Measurements from ENCODE around the gene SVOP.

The SVOP gene

DNA sequence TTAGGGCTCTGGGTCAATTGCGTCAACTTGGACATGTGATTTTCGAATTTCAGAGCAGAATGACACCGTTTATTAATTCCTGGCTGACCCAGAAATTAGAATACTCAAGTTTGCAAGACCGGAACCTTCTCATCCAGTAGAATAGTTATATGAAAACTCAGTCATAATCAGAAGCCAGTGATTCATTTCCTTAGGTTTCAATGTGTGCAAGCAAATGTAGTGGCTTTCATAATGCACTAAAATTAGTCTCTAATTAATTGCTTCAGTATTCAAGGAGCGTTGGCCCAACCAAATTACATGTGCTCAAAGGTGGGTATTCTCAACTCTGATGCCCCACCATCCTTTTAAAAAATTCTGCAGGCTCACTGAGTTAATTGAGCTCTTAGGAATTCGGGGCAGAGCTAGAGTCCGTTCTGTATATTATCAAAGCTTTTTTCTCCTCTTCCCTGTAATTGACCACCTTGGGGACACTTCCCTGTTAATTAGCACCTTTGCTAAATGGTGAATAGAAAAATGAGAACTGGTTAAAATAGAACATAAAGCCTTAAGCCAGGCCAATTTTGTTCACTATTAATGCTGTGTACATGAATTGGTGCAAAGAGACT lies 85.6 kb downstream of the SVOP start:
- no peak for DNase-seq (ENCODE audit: low read depth)

DNA sequence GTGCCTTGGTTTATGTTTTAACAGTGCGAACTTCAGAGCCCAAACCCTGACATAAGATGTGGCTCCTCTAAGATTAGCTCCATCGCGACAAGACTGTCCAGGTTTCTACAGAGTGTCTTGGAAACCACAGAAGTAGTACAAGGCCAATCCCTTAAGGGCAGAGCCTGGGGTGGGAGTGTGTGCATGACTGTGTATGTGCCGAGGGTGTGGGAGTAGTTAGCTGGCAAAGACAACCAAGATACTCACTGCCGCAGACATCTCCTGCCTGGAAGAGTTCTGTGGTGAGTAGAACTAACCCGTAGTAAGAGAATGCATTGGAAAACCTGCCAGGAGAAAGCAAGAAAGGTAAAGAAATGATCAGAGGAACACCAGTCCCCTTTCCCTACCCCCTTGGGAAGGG lies 86.9 kb downstream of the SVOP start:
- no peak for DNase-seq (ENCODE audit: low read depth)

DNA sequence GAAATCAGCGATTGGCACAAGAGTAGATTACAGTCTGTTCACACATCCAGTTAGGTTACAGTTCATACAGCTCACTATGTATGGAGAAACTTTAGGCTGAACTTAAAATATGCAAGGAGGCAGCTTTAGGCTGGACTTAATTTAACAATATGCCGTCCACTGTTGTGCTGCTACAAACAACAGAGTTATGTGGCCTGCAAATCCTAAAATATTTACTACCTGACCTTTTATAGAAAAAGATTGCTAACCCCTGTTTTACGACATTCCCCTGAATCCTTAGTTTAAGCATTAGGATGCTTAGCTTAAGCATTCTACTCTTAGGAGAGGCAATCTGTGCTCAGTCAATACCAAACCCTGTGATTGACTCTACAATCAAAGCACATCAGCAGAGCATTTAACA lies 90.1 kb downstream of the SVOP start:
- DNase-seq (ENCODE audit: low read depth) = no peak

DNA sequence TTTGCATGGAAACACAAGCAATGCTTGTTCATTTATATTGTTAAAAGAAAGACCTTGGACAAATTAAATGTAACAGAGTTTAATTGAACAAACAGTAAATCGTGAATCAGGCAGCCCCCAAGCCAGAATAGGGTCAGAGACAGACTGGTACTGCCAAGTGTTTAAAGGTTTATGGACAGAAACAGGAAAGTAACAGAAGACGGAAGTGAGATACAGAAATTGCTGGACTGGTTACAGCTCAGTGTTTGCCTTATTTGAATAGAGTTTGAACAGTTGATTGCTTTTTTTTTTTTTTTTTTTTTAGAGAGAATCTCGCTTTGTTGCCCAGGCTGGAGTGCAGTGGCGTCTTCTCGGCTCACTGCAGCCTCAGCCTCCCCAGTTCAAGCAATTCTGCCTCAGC lies 90.7 kb downstream of the SVOP start:
- DNase-seq (ENCODE audit: low read depth) = no peak

DNA sequence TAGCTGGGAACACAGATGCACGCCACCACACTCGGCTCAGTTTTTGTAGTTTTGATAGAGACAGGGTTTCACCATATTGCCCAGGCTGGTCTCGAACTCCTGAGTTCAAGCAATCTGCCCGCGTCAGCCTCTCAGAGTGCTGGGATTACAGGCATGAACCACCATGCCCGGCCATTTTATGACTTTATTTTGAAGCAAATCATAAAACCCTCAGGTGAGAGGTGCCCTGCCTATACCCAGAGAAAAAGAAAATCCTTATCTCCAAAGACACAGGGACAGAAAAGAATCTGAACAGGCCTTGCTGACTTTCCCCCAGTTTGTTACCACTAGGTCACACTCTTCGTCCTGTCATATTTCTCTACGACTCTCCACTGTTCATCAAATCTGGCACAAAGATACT lies 92.2 kb downstream of the SVOP start:
- DNase-seq (ENCODE audit: low read depth) = no peak

DNA sequence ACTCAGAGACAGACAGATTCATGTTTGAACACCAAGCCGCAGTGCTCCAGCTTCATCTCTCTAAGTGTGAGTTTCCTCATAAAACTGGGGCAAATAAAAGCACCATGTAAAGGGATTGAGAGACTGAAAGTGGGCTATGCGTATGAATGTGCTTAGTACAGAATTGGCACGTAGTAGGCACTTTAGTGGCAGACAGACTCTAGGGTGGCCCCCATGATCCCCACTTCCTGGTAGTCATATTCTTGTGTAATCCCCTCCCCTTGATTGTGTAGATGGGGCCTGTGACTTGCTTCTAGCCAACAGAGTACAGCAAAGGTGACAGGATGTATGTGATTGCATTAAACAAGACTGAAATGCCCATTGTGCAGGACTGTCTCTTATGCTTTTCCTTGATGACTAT lies 98.0 kb downstream of the SVOP start:
- DNase-seq (ENCODE audit: low read depth) = no peak

DNA sequence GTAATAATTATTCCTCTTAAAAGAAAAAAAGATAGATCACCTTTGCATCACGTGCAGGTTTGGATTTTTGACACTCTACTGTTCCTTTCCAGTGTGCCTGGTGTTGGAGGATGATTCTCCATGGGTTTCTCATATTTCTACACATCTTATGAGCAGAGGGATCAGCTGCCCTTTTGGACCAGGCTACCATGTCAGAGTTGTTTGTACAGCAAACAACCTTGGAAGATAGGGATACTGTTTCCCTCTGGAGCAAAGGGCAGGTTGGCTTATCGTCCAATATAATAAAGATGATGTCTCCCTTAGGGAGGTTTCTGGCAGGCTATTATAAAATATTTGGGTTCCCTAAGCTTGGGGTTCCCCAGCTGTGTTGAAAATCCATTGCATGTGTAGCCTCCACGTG lies 98.9 kb downstream of the SVOP start:
- no peak for DNase-seq (ENCODE audit: low read depth)

DNA sequence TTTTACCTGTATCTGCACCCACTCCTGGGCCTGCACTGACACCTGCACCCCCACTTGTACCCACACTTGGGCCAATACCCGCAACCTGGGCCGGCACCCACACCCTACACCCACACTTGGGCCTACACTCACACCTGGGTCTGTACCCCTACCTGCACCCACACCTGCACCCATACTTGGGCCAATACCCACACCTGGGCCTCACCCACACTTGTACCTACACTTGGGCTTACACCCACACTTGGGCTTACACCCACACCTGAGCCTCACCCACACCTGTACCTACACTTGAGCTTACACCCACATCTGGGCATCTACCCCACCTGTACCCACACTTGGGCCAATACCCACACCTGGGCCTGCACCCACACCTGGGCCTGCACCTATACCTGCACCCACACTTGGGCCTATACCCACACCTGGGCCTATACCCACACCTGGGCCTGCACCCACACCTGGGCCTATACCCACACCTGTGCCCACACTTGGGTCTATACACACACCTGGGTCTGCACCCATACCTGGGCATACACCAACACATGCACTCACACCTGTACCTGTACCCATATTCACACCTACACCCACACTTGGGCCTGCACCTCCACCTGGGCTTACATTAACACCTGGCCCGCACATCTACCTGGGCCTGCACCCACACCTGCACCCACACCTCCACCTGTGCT lies 101.8 kb downstream of the SVOP start:
- no peak for DNase-seq (ENCODE audit: low read depth)

DNA sequence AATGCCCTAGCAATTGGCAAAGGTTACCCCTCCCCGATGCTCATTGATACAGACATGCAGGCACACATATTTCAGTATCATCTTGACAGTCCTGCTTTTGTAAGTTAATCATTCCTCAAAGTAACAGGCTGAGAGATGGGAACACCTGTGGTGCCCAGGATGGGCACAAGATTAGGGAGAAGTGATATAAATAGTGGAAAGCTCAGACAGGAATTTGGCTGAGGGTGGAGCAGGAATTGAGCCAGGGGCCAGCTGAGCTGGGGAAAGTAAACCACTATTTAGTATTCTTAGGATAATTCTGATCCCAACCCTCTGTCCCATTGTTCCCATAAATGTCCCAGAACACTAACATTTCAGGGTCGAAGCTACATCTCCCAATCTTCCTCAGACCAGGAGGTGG lies 102.7 kb downstream of the SVOP start:
- DNase-seq (ENCODE audit: low read depth) = no peak

DNA sequence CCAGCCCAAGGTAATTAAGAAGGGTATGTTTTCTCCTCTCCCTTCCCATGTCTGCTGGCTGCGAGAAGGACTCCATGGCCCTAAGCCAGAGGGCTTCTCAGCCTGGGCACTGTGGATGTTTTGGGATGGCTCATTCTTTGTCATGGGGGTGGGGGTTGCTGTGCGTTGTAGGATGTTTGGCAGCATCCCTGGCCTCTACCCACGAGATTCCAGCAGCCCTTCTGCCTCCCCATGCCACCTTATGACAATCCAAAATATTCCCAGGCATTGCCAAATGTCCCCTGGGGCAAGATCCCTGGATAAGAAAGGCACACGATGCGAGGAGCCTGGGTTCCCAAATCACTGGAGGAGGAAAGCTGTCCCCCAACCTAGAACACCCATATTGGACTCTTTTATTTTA lies 104.5 kb downstream of the SVOP start:
- no peak for DNase-seq (ENCODE audit: low read depth)

DNA sequence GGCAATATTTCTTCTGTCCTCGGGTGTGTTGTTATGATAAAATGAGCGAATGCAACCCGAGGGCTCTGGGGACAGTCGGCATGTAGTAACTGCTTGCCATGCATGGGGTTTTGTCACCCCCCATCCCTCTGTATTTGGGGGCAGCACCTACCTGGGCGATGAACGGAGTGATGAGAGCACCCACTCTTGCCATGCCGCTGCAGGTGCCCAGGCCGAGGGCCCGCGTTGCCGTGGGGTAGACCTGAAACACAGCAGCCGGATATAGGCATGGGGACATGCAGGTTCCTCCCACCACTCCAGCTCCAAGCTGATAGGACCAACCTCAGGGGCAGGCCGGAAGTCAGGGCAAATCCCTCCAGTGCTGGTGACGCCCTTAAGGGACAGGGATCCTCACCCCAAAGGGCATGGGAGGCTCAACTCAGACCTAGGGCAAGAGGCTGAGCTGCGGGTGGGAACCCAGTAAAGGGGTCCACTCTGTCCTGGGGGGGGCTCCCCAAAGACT lies 105.2 kb downstream of the SVOP start:
- DNase-seq (ENCODE audit: low read depth) = no peak

DNA sequence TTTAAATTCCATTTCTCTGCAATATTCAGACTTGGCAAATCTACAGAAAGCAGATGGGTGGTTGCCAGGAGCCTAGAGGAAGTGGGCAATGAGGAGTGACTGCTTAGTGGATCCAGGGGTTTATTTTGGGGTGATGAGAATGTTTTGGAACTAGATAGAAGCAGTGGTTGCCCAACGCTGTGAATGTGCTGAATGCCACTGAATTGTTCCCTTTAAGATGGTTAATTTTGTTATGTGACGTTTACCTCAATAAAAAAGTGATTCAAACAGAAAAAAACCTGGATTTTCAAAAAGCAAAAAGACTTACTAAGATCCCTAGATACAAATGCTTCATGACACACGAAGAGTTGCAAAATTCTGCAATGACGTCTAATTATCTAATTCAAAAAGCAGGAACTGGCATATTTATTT lies 106.7 kb downstream of the SVOP start:
- DNase-seq (ENCODE audit: low read depth) = no peak

DNA sequence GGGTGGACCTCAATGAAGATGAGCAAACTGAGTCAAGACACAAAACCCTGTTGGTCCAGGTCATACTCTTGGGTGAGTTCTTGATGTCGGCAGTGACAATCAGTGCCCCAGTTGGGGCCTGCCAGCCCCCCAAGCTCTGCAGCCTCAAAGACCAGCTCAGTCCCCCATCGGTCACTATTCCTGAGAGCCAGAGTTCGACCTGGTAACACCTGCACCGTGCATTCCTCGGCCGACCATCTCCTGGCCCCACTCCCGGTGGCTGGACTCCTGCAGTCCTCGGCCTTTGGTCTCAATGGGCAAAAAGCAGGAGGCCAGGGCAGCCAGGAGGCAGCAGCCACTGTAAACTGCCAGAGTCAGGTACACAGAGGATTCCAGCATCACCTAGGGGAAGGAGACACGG lies 108.5 kb downstream of the SVOP start:
- no peak for DNase-seq (ENCODE audit: low read depth)

DNA sequence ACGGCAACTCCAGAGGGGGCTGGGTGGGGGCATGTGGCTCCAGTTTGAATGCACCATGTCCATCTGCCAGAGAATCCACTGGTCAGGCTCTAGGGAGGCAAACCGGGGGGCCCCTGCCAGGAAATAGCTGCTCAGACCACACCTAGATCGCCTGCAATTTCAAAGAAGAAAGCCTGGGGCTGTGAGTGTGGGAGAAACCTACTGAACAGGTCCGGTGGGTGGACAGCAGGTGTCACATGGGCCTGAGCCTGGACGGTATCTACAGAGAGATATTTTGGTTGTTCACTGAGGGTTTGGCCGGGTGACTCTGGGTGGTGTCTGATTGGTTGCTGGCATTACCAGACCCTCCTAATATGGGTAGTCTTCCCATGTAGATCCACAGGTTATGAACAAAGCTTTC lies 109.0 kb downstream of the SVOP start:
- no peak for DNase-seq (ENCODE audit: low read depth)

DNA sequence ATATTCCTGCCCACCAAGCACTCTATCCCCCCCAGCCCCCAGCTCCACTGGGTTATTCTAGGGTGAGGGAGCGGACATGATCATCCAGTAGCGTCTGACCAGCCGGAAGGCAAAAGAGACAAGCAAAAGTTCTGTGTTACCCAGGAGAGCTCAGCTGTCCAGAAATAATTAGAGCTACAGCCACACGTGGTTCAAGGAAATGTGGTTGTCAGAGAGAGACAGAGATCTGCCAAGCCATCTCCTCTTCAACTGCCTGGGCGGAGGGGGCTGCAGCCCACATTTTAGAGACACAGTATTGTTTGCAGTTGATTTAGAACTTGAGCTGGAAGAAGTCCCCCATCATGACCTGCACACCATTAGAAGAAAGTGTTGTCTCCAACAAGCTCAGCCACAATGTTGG lies 110.5 kb downstream of the SVOP start:
- DNase-seq (ENCODE audit: low read depth) = no peak

DNA sequence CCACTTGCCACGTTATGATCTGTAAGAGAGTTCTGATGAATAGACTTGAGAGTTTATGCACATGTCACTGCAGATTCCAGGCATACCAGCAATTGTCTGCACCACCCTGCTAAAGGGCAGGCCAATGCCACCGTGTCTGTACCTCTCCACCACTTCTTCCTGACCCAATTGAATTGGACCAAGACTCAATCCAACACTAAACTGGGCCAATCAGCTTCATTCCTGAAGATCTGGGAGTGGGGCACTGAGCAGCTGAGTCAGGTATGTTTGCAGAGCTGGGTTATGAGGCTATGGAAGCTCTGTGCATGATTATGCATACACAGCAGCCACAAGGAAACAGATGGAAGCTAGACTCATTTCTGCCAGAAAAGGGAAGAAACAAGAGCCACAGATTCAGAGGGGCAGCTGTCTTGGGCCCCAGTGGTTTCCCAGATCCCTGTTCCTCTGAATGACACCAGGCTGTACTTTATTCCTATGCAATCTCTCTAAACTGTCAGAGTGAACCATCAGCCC lies 113.0 kb downstream of the SVOP start:
- DNase-seq (ENCODE audit: low read depth) = no peak

DNA sequence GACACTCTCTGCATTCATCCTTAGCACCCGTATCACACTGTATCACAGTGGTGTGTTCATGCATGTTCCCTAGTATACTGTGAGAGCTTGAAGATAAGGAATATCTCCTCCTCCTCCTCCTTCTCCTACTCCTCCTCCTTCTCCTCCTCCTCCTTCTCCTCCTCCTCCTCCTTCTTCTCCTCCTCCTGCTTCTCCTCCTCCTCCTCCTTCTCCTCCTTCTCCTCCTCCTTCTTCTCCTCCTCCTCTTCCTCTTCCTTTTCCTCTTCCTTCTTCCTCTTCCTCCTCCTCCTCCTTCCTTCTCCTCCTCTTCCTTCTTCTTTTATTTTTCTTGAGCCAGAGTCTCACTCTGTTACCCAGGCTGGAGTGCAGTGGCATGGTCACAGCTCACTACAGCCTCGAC lies 113.9 kb downstream of the SVOP start:
- DNase-seq (ENCODE audit: low read depth) = no peak

DNA sequence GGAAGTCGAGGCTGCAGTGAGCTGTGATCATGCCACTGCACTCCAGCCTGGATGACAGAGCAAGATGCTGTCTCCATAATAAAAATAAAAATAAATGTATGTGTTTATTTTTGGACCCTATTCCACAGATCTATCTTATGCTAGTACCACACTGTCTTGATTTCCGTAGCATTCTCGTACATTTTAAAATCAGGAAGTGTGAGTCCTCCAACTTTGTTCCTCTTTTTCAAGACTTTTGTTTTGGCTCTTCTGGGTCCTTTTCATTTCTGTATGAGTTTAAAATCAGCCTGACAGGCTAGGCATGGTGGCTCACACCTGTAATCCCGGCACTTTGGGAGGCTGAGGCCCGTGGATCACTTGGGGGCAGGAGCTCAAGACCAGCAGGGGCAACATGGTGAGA lies 115.1 kb downstream of the SVOP start:
- DNase-seq (ENCODE audit: low read depth) = no peak

DNA sequence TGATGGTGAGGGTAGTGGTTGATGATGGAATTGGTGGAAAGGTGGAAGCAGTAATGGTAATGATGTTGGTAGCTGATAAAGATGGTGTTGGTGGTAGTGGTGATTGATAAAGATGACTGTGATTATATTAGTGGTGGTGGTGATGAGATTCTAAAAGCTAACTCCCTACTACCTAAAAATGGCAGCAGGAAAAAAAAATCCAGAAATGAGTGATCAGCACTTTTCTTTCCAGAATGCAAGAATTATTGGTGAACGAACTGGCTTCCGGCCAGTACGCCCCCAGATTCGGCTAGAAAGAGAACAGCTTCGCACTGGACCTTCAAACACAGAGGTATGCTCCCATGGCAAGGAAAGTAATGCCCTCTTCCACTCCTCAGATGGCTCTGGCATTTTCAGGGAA lies 121.7 kb downstream of the SVOP start:
- DNase-seq (ENCODE audit: low read depth) = no peak

DNA sequence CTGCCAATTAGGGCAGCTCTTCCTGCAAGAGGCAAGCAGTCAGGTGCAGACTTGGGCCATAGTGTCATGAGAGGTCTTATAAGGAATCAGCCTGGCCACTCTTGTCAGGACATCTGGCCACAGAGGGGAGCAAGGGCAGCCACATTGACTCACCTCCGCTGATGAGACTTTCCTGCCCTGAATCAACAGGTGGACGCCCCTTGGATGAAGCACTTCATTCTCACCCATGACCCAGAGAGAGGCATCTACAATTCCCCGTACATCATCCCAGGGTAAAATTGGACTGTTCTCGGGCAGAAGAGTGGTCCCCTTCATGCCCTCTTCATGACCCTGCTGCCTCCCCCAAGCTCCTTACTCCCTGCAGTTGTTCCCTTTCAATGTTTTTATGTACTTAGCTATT lies 124.1 kb downstream of the SVOP start:
- no peak for DNase-seq (ENCODE audit: low read depth)

DNA sequence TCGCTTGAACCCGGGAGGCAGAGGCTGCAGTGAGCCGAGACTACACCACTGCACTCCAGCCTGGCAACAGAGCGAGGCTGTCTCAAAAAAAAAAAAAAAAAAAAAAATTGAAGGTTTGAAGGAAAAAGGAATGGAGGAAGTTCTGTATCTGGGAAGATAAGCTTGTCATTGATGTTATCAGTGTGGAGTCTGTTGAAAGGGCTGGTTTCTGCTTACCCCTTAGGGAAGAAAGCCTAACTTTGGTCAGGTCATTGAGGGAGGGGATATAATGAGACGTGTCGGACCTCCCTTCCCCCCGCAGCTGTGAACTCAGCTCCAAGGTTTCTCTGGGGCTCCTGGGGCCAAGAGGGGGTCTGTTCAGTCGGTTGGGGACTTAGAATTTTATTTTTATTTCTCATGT lies 124.5 kb downstream of the SVOP start:
- DNase-seq (ENCODE audit: low read depth) = no peak

DNA sequence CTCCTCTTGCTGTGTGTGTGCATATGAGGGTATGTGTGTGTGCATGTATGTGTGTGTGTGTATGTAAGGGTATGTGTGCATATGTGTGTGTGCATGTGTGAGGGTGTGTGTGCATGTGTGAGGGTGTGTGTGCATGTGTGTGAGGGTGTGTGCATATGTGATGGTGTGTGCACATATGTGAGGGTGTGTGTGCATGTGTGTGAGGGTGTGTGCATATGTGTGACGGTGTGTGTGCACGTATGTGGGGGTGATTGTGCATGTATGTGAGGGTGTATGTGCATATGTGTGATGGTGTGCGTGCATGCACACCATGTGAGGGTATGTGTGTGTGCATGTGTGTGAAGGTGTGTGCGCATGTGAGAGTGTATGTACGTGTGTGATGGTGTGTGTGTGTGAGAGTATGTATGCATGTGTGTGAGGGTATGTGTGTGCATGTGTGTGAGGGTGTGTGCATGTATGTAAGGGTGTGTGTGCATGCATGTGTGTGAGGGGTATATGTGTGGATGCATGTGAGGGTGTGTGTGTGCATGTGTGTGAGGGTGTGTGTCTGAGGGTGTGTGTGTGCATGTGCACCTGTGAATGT lies 125.6 kb downstream of the SVOP start:
- no peak for DNase-seq (ENCODE audit: low read depth)

DNA sequence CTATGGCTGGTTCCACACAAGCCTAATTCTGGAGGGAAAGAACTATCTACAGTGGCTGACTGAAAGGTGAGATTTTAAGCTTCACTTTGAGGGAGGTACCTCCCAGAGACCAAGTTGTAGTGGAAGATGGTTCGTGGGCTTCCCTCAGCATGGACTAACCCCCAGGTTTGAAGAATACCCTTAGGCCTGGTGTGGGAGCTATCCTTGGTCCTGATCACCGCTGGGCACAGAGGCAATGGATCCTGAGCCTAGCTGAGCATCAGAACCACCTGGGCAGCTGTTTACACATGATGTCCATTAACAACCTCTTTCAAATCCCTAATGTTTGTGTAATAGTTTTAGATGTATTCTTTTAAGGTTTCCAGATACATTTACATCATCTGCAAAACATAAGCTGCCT lies 130.7 kb downstream of the SVOP start:
- DNase-seq (ENCODE audit: low read depth) = no peak

DNA sequence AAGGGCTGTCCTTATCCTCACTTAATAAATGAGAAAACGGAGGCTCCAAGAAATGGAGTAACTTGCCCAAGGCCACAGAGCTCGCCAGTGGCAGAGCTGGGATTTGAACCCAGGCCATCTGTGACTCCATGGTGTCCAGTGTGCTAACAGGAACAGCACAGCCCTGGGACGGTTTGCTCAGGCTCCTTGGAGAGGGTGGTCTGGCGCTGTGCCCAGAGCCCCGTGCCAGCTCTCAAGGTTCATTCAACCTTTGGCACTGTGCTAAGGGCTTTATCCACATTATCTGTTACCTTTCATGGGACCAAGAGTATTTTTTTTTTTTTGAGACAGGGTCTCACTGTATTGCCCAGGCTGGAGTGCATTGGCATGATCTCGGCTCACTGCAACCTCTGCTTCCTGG lies 132.8 kb downstream of the SVOP start:
- no peak for DNase-seq (ENCODE audit: low read depth)

All from T follicular helper cell (primary cell).